Osteoblast (primary cell): ENCODE results near the gene DCHS1. TPM values are rescaled to one million over a fixed set of nuclear protein-coding genes. Genes with fewer than 3 reads are reported as not detected.

Experiments used
- DNase-seq: peaks from one replicate; pipeline ENCODE4 v3.0.0; 2011; ENCODE audit warnings: low spot score, mixed read lengths; ENCODE audit not compliant: insufficient read length; ENCODE audit errors: missing footprints
- H2AFZ ChIP-seq: 2 replicates; pipeline ENCODE4 v1.6.0; 2011; ENCODE audit warnings: mild to moderate bottlenecking, low read length
- H3K27ac ChIP-seq: 2 replicates; pipeline ENCODE4 v1.5.1; 2011; ENCODE audit warnings: mild to moderate bottlenecking, low read depth, low read length, moderate library complexity
- H3K27me3 ChIP-seq: 2 replicates; pipeline ENCODE4 v1.6.0; 2012; ENCODE audit warnings: mild to moderate bottlenecking, control low read depth, inconsistent platforms, low read length, moderate library complexity; ENCODE audit not compliant: insufficient read depth
- H3K36me3 ChIP-seq: 2 replicates; pipeline ENCODE4 v1.5.1; 2011; ENCODE audit warnings: mild to moderate bottlenecking, low read length, control low read depth, moderate library complexity; ENCODE audit not compliant: insufficient read depth
- H3K4me1 ChIP-seq: 2 replicates; pipeline ENCODE4 v1.5.1; 2011; ENCODE audit warnings: mild to moderate bottlenecking, low read length, control low read depth, moderate library complexity; ENCODE audit not compliant: insufficient read depth
- H3K4me2 ChIP-seq: 2 replicates; pipeline ENCODE4 v1.6.0; 2011; ENCODE audit warnings: mild to moderate bottlenecking, low read length; ENCODE audit not compliant: insufficient read depth
- H3K4me3 ChIP-seq: fragments of 200-600 bp; sonication (generic); 3 replicates; pipeline ENCODE4 v1.5.1; 2012; ENCODE audit warnings: mild to moderate bottlenecking, low read length, inconsistent platforms; ENCODE audit not compliant: insufficient read depth
- H3K79me2 ChIP-seq: 2 replicates; pipeline ENCODE4 v1.6.0; 2012; ENCODE audit warnings: mild to moderate bottlenecking, low read length, control low read depth, inconsistent platforms; ENCODE audit not compliant: insufficient read depth
- H3K9me3 ChIP-seq: 2 replicates; pipeline ENCODE4 v1.5.1; 2011; ENCODE audit warnings: low read depth, low read length, control low read depth
- H4K20me1 ChIP-seq: 2 replicates; pipeline ENCODE4 v1.6.0; 2012; ENCODE audit warnings: mild to moderate bottlenecking, low read length, control low read depth; ENCODE audit not compliant: insufficient read depth
- total RNA-seq: library from RNA; depleted of rRNA; stranded (reverse); fragments of >200 nt; gene quantifications from 2 replicates; pipeline ENCODE4 v1.2.3, GENCODE V29; 2012
- TF ChIP-seq, protein P1 (sequence below): IDR thresholded peaks from 2 replicates; pipeline ENCODE4 v1.5.1; 2011; ENCODE audit warnings: mild to moderate bottlenecking, low read depth, low read length, moderate library complexity; ENCODE audit errors: extremely low read depth

DCHS1 gene
- total RNA-seq, 1 donor: 1.1 TPM

DNA sequence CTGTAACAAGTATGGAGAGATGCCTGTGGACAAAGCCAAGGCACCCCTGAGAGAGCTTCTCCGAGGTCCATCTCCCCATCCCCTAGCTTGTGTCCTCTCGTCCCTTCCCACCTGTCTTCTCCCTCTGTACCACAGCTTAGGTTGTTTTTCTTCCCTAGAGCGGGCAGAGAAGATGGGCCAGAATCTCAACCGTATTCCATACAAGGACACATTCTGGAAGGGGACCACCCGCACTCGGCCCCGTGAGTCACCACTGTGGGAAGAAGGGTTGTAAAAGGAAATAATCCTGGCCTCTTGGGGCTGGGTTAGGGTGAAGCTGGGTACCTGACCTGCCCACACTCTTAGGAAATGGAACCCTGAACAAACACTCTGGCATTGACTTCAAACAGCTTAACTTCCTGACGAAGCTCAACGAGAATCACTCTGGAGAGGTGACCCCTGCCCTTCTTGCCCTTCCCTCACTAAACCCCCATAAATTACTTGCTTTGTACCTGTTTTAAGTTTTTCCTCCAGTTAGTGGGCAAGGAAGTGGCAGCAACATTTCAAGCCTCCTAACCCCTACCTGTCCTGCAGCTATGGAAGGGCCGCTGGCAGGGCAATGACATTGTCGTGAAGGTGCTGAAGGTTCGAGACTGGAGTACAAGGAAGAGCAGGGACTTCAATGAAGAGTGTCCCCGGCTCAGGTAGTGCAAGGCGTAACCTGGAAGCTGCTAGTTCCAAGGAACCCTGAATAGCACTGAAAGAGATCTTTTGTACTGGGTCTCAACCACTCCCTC, 46.7 kb downstream of the DCHS1 start:
- Histone ChIP-seq H3K4me2 (peak overlapping the region; percentile 1), H2AFZ (no peak overlapping the region), H3K36me3 (peaks cover 44% of the 10 kb centered on the region), H3K9me3 (no peaks in the 10 kb centered on the region), H3K79me2 (peaks cover 70% of the 10 kb centered on the region), H3K27ac (peak overlapping the region; percentile 24), H3K4me3 (no peak overlapping the region), H3K27me3 (no peaks in the 10 kb centered on the region), H4K20me1 (peaks cover 15% of the 10 kb centered on the region), H3K4me1 (peaks cover 66% of the 10 kb centered on the region)
- no peak for DNase-seq
- TF ChIP-seq, protein P1, sequence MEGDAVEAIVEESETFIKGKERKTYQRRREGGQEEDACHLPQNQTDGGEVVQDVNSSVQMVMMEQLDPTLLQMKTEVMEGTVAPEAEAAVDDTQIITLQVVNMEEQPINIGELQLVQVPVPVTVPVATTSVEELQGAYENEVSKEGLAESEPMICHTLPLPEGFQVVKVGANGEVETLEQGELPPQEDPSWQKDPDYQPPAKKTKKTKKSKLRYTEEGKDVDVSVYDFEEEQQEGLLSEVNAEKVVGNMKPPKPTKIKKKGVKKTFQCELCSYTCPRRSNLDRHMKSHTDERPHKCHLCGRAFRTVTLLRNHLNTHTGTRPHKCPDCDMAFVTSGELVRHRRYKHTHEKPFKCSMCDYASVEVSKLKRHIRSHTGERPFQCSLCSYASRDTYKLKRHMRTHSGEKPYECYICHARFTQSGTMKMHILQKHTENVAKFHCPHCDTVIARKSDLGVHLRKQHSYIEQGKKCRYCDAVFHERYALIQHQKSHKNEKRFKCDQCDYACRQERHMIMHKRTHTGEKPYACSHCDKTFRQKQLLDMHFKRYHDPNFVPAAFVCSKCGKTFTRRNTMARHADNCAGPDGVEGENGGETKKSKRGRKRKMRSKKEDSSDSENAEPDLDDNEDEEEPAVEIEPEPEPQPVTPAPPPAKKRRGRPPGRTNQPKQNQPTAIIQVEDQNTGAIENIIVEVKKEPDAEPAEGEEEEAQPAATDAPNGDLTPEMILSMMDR: no peak

DNA sequence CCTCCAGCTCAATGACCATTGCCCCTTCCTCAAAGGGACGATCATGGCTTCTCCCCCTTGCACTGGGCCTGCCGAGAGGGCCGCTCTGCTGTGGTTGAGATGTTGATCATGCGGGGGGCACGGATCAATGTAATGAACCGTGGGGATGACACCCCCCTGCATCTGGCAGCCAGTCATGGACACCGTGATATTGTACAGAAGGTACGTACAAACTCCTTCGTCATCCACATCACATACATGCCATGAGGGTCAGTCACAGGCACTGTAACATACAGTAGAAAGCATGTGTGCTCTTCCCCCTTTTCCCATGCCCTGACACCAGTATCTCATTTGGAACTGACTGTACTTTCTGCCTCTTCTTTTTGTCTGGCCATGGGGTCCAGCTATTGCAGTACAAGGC, 47.6 kb downstream of the DCHS1 start:
- Histone ChIP-seq H3K27ac (peak overlapping the region; percentile 41), H3K4me2 (no peak overlapping the region), H2AFZ (no peak overlapping the region), H4K20me1 (peaks cover 15% of the 10 kb centered on the region), H3K36me3 (peaks cover 43% of the 10 kb centered on the region), H3K4me3 (no peak overlapping the region), H3K9me3 (no peaks in the 10 kb centered on the region), H3K4me1 (peaks cover 64% of the 10 kb centered on the region), H3K79me2 (peaks cover 78% of the 10 kb centered on the region), H3K27me3 (no peaks in the 10 kb centered on the region)
- DNase-seq: no peak
- TF ChIP-seq, protein P1: no peak

DNA sequence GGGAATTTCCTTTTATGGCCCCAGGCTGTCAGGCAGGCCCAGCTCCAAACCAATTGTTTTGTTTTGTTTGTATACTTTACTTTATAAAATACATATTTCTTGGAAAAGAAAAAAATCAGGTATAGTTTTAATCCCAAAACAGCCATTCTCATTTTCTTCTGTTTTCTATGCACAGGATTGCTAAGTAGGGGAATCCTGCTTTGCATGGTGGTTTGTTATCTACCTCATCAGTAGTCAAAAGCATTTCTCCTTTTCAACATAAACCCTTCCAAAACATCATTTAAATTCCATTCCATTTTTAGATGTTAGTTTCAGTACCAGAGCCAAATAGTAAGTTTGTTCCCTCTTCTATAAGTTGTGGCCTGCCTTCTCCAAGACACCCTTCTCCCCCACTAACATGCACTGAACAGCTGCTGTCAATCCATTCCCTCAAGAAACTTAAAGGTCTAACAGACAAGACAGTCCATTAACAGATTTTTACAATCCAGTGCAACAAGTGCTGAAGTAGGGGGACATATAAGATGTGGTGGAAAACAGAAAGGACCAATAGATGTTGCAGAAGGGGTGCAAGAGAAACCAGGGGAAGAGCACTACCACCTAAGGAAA, 48.3 kb downstream of the DCHS1 start:
- Histone ChIP-seq H3K79me2 (peaks cover 85% of the 10 kb centered on the region), H3K27me3 (no peaks in the 10 kb centered on the region), H3K36me3 (peaks cover 43% of the 10 kb centered on the region), H3K4me1 (peaks cover 62% of the 10 kb centered on the region), H3K4me2 (peak overlapping the region; percentile 93), H4K20me1 (peaks cover 15% of the 10 kb centered on the region), H3K9me3 (no peaks in the 10 kb centered on the region), H2AFZ (no peak overlapping the region), H3K4me3 (no peak overlapping the region), H3K27ac (peak overlapping the region; percentile 41)
- TF ChIP-seq, protein P1: no peak
- no peak for DNase-seq

DNA sequence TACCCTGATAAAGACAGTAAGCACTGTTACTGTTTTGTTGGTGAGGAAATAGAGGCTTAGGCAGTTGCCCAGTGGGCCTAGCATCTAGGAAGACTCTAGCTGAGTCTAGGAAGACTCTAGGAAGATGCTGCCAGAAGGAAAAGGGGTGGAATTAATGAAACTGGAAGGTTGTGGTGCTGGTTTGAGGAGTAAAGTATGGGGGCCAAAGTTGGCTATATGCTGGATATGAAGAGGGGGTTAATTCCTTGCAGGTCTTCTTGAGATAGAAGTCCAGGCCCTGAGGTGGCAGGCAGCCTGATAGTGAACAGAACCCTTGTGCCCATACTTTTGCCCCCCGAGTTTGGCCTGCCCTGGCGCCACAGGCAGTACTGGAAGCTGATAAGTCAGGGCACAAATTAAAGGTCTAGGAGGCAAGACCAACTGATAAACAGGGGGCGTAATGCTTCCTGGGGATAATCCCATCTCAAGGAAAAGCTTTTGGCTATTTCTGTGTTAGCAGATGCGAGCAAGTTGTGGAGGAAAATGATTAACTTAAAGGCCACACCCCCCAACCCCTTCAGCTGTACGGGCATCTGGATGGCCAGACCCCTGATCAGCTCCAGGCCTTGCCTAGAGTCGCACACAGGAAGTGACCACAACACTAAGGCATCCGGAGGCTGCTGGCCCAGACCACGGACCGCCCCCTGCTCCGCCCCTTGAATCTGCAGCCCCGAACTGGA, 49.0 kb downstream of the DCHS1 start:
- Histone ChIP-seq H3K36me3 (peaks cover 46% of the 10 kb centered on the region), H3K27me3 (no peaks in the 10 kb centered on the region), H3K79me2 (peaks cover 90% of the 10 kb centered on the region), H3K27ac (peak overlapping the region; percentile 79), H3K4me3 (peak overlapping the region; percentile 96), H4K20me1 (peaks cover 22% of the 10 kb centered on the region), H2AFZ (no peak overlapping the region), H3K4me1 (peaks cover 68% of the 10 kb centered on the region), H3K9me3 (no peaks in the 10 kb centered on the region), H3K4me2 (peak overlapping the region; percentile 93)
- TF ChIP-seq, protein P1: no peak
- DNase-seq: peak; percentile 98
